SH-SY5Y (cell line): ENCODE results near the gene MAT1A.

ENCODE experiments used
- GATA2 ChIP-seq: IDR thresholded peaks from 2 replicates; pipeline ENCODE4 v1.6.1; 2011; ENCODE audit warnings: mild to moderate bottlenecking, low read depth, low read length
- GATA3 ChIP-seq: IDR thresholded peaks from 2 replicates; pipeline ENCODE4 v1.6.1; 2011; ENCODE audit warnings: low read depth, mild to moderate bottlenecking, low read length, moderate library complexity

DNA sequence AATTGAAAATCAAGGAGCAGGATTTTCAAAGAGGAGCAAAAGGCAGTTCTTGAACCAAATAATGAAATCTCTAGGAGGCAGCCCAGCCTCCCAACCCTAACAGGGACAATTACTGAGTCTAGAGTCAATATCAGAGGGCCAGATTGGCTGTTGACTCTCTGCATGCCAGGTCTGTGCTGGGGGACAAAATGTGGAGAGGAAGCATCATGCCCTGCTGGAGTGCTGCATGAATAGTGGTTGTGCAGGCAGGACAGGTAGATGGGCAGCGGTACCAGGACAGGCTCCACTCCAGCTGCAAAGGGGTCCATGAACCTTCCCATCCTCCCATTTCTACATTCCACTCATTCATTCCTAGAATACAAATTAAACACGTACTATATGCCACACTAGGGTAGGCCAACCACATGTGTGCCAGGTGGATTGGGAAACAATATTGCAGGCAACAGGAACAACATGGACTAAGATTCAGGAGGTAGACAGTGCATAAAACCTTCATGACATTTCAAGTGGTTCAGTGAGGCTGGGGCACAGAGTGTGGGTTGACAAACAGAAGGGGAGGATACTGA lies 30.4 kb upstream of the MAT1A start:
- TF ChIP-seq GATA2 (no peak), GATA3 (no peak)
